ENCODE results near the gene RNF20. TPM values are rescaled to one million over a fixed set of nuclear protein-coding genes. Genes with fewer than 3 reads are reported as not detected.
"Not testable (repeated sequence)": the region's sequence is repeated elsewhere in the genome, so short reads cannot be mapped to it uniquely, and the experiment has no call there.

Gene RNF20
- polyA plus RNA-seq, 4 donors, result 50.1 to 67.4 (median 57.4) TPM

GRCh38 chr9:101530076-101530711, 3.5 kb upstream of the RNF20 start:
- DNase-seq (ENCODE audit: low read depth in 4 of 4, low spot score in 2 of 4), result peak in 1 of 4 donors; percentile 59

- no peak for DNase-seq (ENCODE audit: low read depth in 4 of 4, low spot score in 2 of 4)
Measured at GRCh38 chr9:101536351-101536750, 2.7 kb downstream of the RNF20 start.

GRCh38 chr9:101536938-101537337, 3.3 kb downstream of the RNF20 start:
- DNase-seq (ENCODE audit: low read depth in 4 of 4, low spot score in 2 of 4), result peak in 1 of 4 donors; percentile 50

GRCh38 chr9:101540069-101540468, 6.4 kb downstream of the RNF20 start:
- DNase-seq (ENCODE audit: low read depth in 4 of 4, low spot score in 2 of 4), result no peak

- DNase-seq (ENCODE audit: low read depth in 4 of 4, low spot score in 2 of 4), result no peak
Measured at GRCh38 chr9:101543098-101543735, 9.6 kb downstream of the RNF20 start.

GRCh38 chr9:101549472-101550098, 15.9 kb downstream of the RNF20 start:
- DNase-seq (ENCODE audit: low read depth in 4 of 4, low spot score in 2 of 4), result not testable (repeated sequence)

GRCh38 chr9:101561740-101562139, 28.1 kb downstream of the RNF20 start:
- no peak for DNase-seq (ENCODE audit: low read depth in 4 of 4, low spot score in 2 of 4)

- no peak for DNase-seq (ENCODE audit: low read depth in 4 of 4, low spot score in 2 of 4)
Measured at GRCh38 chr9:101562966-101563365, 29.3 kb downstream of the RNF20 start.

GRCh38 chr9:101564252-101564651, 30.6 kb downstream of the RNF20 start:
- no peak for DNase-seq (ENCODE audit: low read depth in 4 of 4, low spot score in 2 of 4)

- no peak for DNase-seq (ENCODE audit: low read depth in 4 of 4, low spot score in 2 of 4)
Measured at GRCh38 chr9:101566904-101567724, 33.5 kb downstream of the RNF20 start.

- DNase-seq (ENCODE audit: low read depth in 4 of 4, low spot score in 2 of 4), result no peak
Measured at GRCh38 chr9:101567725-101568350, 34.2 kb downstream of the RNF20 start.

- no peak for DNase-seq (ENCODE audit: low read depth in 4 of 4, low spot score in 2 of 4)
Measured at GRCh38 chr9:101569741-101570501, 36.3 kb downstream of the RNF20 start.

- DNase-seq (ENCODE audit: low read depth in 4 of 4, low spot score in 2 of 4), result no peak
Measured at GRCh38 chr9:101571114-101571513, 37.5 kb downstream of the RNF20 start.

- no peak for DNase-seq (ENCODE audit: low read depth in 4 of 4, low spot score in 2 of 4)
Measured at GRCh38 chr9:101572316-101572715, 38.7 kb downstream of the RNF20 start.

GRCh38 chr9:101574731-101575333, 41.2 kb downstream of the RNF20 start:
- DNase-seq (ENCODE audit: low read depth in 4 of 4, low spot score in 2 of 4), result no peak

GRCh38 chr9:101578378-101578777, 44.7 kb downstream of the RNF20 start:
- no peak for DNase-seq (ENCODE audit: low read depth in 4 of 4, low spot score in 2 of 4)

GRCh38 chr9:101579711-101580545, 46.3 kb downstream of the RNF20 start:
- DNase-seq (ENCODE audit: low read depth in 4 of 4, low spot score in 2 of 4), result no peak

GRCh38 chr9:101582553-101582952, 48.9 kb downstream of the RNF20 start:
- DNase-seq (ENCODE audit: low read depth in 4 of 4, low spot score in 2 of 4), result no peak

- no peak for DNase-seq (ENCODE audit: low read depth in 4 of 4, low spot score in 2 of 4)
Measured at GRCh38 chr9:101585740-101586139, 52.1 kb downstream of the RNF20 start.
